ENCODE data around the gene ZDHHC11.
"Not testable (repeated sequence)": the region's sequence is repeated elsewhere in the genome, so short reads cannot be mapped to it uniquely, and the experiment has no call there.

ZDHHC11 gene

GRCh38 chr5:843926-844325 is 6.9 kb downstream of the ZDHHC11 start:
- DNase-seq (ENCODE audit: low spot score), result not testable (repeated sequence)

GRCh38 chr5:843371-843770 is 7.4 kb downstream of the ZDHHC11 start:
- DNase-seq (ENCODE audit: low spot score), result not testable (repeated sequence)

- DNase-seq (ENCODE audit: low spot score), result not testable (repeated sequence)
These were observed 8.2 kb downstream of the ZDHHC11 start for GRCh38 chr5:842402-843221.

- peak; percentile 50 for DNase-seq (ENCODE audit: low spot score)
These were observed 9.0 kb downstream of the ZDHHC11 start for GRCh38 chr5:841531-842401.

- DNase-seq (ENCODE audit: low spot score), result not testable (repeated sequence)
These were observed 9.8 kb downstream of the ZDHHC11 start for GRCh38 chr5:840974-841435.

- not testable (repeated sequence) for DNase-seq (ENCODE audit: low spot score)
These were observed 10.4 kb downstream of the ZDHHC11 start for GRCh38 chr5:840118-840973.

GRCh38 chr5:838431-838851 is 12.3 kb downstream of the ZDHHC11 start:
- DNase-seq (ENCODE audit: low spot score), result not testable (repeated sequence)

- DNase-seq (ENCODE audit: low spot score), result not testable (repeated sequence)
These were observed 13.1 kb downstream of the ZDHHC11 start for GRCh38 chr5:837621-838121.

GRCh38 chr5:835933-836612 is 14.7 kb downstream of the ZDHHC11 start:
- not testable (repeated sequence) for DNase-seq (ENCODE audit: low spot score)

GRCh38 chr5:834013-834412 is 16.8 kb downstream of the ZDHHC11 start:
- DNase-seq (ENCODE audit: low spot score), result not testable (repeated sequence)

- DNase-seq (ENCODE audit: low spot score), result not testable (repeated sequence)
These were observed 22.6 kb downstream of the ZDHHC11 start for GRCh38 chr5:828194-828593.

- DNase-seq (ENCODE audit: low spot score), result not testable (repeated sequence)
These were observed 25.2 kb downstream of the ZDHHC11 start for GRCh38 chr5:825544-825943.

- DNase-seq (ENCODE audit: low spot score), result no peak
These were observed 29.3 kb downstream of the ZDHHC11 start for GRCh38 chr5:821504-821903.

- no peak for DNase-seq (ENCODE audit: low spot score)
These were observed 30.5 kb downstream of the ZDHHC11 start for GRCh38 chr5:820245-820644.

- DNase-seq (ENCODE audit: low spot score), result no peak
These were observed 31.7 kb downstream of the ZDHHC11 start for GRCh38 chr5:819078-819477.

- DNase-seq (ENCODE audit: low spot score), result no peak
These were observed 34.6 kb downstream of the ZDHHC11 start for GRCh38 chr5:816176-816575.

GRCh38 chr5:815449-815848 is 35.3 kb downstream of the ZDHHC11 start:
- DNase-seq (ENCODE audit: low spot score), result no peak

GRCh38 chr5:813575-813974 is 37.2 kb downstream of the ZDHHC11 start:
- not testable (repeated sequence) for DNase-seq (ENCODE audit: low spot score)

- DNase-seq (ENCODE audit: low spot score), result not testable (repeated sequence)
These were observed 39.4 kb downstream of the ZDHHC11 start for GRCh38 chr5:811384-811783.

GRCh38 chr5:807719-808514 is 42.9 kb downstream of the ZDHHC11 start:
- DNase-seq (ENCODE audit: low spot score), result not testable (repeated sequence)
